GM21526 (cell line): ENCODE results near the gene SPG11.
"Not testable (repeated sequence)": the region's sequence is repeated elsewhere in the genome, so short reads cannot be mapped to it uniquely, and the experiment has no call there.

Source experiments
- ATAC-seq: cut with Tn5 transposase; IDR thresholded peaks from one replicate; pipeline ENCODE4 v1.9.1; 2021; ENCODE audit warnings: moderate library complexity; ENCODE audit not compliant: unreplicated experiment, low FRiP score

Gene SPG11

DNA sequence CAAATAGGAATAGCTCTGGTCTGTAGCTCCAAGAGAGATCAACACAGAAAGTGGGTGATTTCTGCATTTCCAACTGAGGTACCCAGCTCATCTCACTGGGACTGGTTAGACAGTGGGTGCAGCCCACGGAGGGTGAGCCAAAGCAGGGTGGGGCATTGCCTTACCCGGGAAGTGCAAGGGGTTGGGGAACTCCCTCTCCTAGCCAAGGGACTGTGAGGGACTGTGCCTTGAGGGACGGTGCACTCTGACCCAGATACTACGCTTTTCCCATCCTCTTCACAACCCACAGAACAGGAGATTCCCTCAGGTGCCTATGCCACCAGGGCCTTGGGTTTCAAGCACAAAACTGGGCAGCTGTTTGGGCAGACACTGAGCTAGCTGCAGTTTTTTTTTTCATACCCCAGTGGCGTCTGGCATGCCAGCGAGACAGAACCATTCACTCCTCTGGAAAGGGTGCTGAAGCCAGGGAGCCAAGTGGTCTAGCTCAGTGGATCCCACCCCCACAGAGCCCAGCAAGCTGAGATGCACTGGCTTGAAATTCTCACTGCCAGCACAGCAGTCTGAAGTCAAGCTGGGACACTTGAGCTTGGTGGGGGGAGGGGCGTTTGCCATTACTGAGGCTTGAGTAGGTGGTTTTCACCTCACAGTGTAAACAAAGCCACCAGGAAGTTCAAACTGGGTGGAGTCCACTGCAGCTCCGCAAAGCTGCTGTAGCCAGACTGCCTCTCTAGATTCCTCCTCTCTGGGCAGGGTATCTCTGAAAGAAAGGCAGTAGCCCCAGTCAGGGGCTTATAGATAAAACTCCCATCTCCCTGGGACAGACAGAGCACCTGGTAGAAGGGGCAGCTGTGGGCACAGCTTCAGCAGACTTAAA, 19.6 kb upstream of the SPG11 start:
- ATAC-seq = not testable (repeated sequence)

- ATAC-seq = no peak
Observed at GRCh38 chr15:44682211-44682610, 18.7 kb upstream of the SPG11 start.

DNA sequence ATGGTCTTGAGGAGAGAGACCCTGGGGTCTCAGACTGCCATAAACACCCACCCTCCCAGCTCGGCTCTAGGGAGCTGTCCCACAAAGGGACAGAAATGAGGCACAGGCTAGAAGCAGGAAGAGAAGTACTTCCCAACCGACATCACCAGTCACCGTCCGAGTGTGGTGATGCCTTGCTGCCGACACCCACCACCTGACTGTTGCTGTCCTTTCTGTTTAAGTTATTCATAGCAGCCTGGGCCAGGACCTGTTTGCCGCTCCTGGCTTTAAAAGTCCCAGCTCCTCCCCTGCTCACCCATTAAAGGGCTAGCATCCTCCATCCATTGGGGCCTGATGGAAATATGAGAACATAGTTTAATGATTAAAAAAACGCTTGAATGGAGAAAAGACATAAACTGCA, 13.2 kb upstream of the SPG11 start:
- ATAC-seq = no peak

DNA sequence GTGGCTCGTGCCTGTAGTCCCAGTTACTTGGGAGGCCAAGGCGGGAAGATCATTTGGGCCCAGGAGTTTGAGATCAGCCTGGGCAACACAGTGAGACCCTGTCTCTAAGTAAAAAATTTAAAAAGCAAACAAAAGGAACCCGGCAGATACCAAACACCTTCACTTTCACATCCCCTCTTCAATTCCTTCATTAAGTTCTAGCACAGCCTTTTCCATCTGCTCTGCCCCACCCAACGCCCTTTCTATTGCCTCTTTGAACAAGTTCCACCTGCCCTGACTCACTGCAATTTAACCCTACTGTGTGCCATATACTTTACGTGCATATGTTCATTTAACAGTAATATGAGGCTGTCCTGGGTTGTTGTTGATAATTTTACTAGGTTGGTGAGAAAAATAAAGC, 12.4 kb upstream of the SPG11 start:
- ATAC-seq = no peak

GRCh38 chr15:44673639-44674038, 10.2 kb upstream of the SPG11 start:
- ATAC-seq = no peak

DNA sequence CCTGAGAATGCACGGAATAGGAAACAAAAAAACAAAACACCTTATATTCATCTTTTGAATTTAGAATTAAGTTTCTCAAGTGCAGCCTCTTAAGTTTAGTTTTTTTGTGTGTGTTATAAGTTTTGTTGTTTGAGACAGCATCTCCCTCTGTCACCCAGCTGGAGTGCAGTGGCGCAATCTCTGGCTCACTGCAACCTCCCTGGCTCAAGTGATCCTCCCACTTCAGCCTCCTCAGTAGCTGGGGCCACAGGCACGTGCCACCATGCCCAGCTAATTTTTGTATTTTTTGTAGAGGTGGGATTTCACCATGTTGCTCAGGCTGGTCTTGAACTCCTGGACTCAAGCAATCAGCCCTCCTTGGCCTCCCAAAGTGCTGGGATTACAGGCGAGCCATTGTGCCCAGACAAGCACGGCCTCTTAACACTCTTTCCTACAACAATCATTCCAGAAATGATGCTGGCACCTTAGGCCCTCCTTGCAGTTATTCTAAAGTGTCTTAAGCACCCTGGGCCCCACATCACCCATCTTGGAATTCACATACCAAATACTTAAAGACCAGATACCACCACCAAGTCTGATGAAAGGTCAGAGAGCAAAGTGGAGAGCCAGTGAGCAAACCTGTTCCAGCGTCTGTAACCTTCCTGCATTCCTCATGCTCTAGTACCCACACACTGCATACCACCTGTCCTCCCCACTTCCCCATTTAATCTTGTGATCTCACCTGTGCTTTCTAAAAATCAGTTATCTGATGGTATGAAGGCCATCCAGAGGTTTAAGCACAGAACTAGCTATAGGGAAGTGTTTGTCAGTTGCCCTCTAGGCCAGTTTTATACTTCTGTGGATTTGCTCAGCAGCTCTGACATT, 6.9 kb upstream of the SPG11 start:
- ATAC-seq = no peak

- ATAC-seq = no peak
Observed at GRCh38 chr15:44668921-44669320, 5.5 kb upstream of the SPG11 start.

- no peak for ATAC-seq
Observed at GRCh38 chr15:44667039-44667360, 3.5 kb upstream of the SPG11 start.

DNA sequence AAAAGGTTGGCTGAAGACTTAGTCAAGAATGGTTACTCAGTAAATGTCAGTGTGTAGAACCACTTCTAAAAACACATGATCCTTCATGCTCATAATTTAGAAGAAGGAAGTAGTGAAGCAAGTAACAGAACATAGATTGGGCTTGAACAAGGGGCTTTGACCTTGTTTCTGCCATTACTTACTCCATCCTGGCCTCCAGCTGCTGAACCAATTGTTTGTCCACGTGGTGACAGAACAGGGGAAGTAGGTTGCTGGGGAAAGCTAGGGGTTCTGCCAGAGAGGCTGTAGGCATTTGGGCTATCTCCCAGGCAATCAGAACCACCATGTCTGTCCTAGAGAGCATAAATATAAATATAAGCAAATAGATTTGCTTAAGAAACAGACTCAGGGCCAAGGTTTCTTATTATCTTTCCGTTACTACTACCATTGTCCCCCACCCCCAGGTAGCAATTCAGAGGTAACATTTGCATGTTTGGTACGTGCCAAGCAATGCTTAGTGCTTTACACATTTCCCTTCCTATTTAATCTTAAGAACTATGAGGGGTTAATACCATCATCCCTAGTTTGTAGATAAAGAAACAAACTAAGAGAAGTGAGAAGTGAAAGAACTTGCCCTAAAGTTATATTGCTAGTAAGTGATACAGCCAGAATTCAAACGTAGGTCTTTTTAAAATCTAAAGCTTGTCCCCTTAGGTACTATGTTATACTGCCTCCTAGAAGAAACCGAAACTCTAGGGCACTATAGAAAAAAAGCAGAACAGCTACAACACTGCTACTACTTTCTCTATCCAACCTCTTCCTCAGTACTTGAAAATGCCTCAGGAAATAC, 3.0 kb upstream of the SPG11 start:
- peak; percentile 28 for ATAC-seq

- ATAC-seq = peak; percentile 42
Observed at GRCh38 chr15:44662478-44663409, 718 bp downstream of the SPG11 start.

- no peak for ATAC-seq
Observed at GRCh38 chr15:44661576-44661975, 1.9 kb downstream of the SPG11 start.

DNA sequence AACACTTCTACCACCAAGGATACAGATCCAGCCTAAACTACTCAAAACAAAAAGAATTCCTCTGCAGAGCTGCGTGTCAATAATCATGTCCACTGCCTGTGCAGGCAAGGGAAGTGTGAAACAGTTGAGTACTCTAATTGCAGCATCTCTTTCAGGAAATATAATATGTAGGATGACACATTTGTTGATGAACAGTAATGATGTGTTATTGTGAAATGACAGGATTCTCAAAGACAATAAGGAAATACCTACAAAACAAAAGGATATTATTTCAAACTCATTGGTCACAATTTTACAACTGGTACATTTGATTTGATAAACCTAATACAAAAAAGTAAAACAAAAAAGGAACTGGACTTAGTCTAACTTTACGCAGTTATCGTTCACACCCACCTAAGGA, 4.4 kb downstream of the SPG11 start:
- no peak for ATAC-seq

- no peak for ATAC-seq
Observed at GRCh38 chr15:44657378-44657777, 6.1 kb downstream of the SPG11 start.

DNA sequence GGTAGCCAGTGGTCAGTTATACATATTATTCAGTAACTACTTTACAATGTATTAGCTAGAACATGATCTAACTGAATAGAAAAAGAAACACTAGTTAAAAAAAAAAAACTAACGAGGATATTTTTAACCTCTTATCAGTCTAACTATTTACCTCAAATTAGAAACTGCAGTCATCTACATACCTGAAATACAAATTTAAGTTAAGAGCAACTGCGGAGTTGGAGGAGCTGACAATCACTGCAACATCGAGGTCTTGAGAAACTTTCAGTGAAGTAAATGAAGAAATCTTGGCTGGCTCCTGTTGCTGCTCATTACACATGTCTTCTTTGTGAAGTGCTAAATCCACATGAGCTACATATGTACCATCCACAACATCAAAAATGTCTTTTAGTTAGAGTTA, 6.5 kb downstream of the SPG11 start:
- ATAC-seq = no peak

DNA sequence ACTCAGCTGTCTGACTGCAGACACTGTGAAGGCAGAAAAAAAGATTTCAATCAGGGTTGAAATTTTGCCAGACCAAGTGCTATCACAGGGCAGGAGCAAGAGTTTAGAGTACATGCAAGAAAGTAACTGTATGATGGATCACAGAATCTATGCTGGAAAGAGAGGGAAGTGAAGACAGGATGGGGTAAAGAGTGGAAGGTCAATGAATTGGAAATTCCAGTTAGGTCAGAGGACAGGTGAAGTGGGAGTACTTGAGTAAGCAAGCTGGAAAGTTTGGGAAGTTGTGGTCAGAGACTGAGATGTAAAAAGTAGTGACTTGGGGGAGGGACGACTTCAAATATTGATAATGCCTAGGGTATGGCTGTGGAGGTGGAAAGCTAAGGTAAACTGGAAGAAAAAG, 7.2 kb downstream of the SPG11 start:
- ATAC-seq = no peak

DNA sequence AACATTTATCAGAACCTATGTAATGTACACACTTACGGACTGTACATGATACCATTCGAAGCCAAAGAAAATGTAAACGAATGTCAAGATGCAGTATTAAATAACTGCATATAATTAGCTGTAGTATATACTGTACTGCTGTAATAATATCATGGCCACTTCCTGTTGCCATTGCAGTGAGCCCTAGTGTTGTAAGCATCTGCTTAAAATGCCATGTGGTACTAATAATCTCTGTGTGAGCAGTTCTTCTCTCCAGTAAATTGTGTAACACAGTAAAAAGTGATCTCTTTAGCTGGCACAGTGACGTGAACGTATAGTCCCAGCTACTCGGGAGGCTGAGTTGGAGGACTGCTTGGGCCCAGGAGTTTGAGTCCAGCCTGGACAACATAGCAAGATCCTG, 8.6 kb downstream of the SPG11 start:
- ATAC-seq = no peak

DNA sequence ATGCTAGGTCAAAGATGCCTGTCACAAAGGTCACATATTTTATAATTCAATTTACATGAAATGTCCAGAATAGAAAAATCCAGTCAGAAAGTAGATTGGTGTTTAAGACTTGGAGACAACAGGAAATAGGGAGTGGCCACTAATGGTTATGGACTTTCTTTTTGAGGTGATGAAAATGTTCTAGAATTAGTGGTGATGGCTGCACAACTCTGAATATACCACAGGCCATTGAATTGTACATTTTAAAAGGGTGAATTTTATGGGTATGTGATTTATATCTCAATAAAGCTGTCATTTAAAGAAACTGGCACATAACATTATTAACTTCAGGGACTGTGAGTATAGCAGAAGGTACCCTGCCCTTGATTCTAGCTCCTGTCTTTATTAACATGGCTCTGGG, 15.8 kb downstream of the SPG11 start:
- no peak for ATAC-seq

- ATAC-seq = no peak
Observed at GRCh38 chr15:44647036-44647435, 16.4 kb downstream of the SPG11 start.

- no peak for ATAC-seq
Observed at GRCh38 chr15:44646460-44646859, 17.0 kb downstream of the SPG11 start.

GRCh38 chr15:44641651-44642050, 21.8 kb downstream of the SPG11 start:
- ATAC-seq = no peak
